Omental fat pad (tissue), 4 donors: ENCODE results near the gene MACROD2. TPM values are rescaled to one million over a fixed set of nuclear protein-coding genes. Genes with fewer than 3 reads are reported as not detected.

ENCODE experiments used
- ATAC-seq: fragments of 150-250 bp; one replicate; pipeline ENCODE4 v1.9.1; 2016; ENCODE audit warnings: mild to moderate bottlenecking, moderate library complexity; ENCODE audit not compliant: low FRiP score
- DNase-seq: peaks from one replicate; pipeline ENCODE4 v3.0.0-alpha.2; 2019; ENCODE audit warnings: low spot score
- total RNA-seq, 4 donors: library from RNA; depleted of rRNA; stranded (reverse); fragments of >200 nt; gene quantifications; one replicate each; pipeline ENCODE4 v1.1.0, GENCODE V29; 2016
- TF ChIP-seq, protein P1 (sequence below), 3 donors: fragments of 450-650 bp; IDR thresholded peaks; one replicate each; pipeline ENCODE4 v1.5.1; 2016 to 2017; ENCODE audit warnings: antibody characterized with exemption in 3 of 3, mild to moderate bottlenecking in 3 of 3, moderate library complexity in 2 of 3

Gene MACROD2
- total RNA-seq, 4 donors from 2014 or later, result 6.8 to 54.1 (median 7.4) TPM

DNA sequence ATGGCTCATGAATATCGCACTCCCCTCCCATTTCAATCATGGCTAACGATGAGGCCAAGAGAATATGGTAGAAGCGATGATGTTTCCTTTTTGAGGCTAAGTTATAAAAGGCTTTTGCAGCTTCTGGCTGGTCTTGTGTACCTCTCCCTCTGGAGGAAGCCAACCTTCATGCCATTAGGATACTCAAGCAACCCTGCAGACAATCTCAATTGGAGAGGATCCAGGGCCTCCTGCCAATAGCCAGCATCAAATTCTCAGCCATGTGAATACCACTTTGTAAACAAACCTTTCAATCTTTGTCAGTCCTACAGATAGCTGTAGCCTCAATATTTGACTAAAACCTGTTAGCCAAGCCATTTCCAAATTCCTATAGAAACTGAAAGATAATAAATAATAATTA lies 1839.5 kb downstream of the MACROD2 start:
- ATAC-seq (no peak), DNase-seq (no peak)
- TF ChIP-seq, protein P1, sequence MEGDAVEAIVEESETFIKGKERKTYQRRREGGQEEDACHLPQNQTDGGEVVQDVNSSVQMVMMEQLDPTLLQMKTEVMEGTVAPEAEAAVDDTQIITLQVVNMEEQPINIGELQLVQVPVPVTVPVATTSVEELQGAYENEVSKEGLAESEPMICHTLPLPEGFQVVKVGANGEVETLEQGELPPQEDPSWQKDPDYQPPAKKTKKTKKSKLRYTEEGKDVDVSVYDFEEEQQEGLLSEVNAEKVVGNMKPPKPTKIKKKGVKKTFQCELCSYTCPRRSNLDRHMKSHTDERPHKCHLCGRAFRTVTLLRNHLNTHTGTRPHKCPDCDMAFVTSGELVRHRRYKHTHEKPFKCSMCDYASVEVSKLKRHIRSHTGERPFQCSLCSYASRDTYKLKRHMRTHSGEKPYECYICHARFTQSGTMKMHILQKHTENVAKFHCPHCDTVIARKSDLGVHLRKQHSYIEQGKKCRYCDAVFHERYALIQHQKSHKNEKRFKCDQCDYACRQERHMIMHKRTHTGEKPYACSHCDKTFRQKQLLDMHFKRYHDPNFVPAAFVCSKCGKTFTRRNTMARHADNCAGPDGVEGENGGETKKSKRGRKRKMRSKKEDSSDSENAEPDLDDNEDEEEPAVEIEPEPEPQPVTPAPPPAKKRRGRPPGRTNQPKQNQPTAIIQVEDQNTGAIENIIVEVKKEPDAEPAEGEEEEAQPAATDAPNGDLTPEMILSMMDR (IDR thresholded peaks at IDR 0.05), result no peak

DNA sequence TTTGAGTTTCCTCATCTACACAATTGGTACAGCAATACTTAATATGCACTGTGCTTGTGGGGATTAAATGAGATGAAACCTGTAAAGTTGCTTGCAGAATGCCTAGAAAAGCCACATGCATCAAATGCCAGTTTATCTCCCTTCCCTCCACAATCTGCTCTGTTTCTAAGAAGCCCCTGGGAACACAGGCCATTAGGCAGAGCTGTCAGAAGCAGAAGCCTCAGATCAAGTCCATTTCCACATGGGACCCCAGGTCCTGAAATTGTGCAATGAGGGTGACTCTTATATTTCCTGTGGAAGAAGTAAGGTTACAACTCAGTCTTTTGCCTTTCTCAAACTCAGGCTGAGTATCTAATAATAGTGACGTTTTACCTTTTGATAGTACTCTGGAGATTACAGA lies 1840.5 kb downstream of the MACROD2 start:
- no peak for DNase-seq
- TF ChIP-seq, protein P1 (IDR thresholded peaks at IDR 0.05), result no peak
- no peak for ATAC-seq

GRCh38 chr20:15836634-15837033 lies 1841.3 kb downstream of the MACROD2 start:
- TF ChIP-seq, protein P1 (IDR thresholded peaks at IDR 0.05), result no peak
- DNase-seq, result no peak
- ATAC-seq, result no peak

- DNase-seq (no peak), ATAC-seq (no peak)
- TF ChIP-seq, protein P1 (IDR thresholded peaks at IDR 0.05), result no peak
Observed at GRCh38 chr20:15837563-15837962, 1842.2 kb downstream of the MACROD2 start.

- ATAC-seq (no peak), DNase-seq (no peak)
- TF ChIP-seq, protein P1 (IDR thresholded peaks at IDR 0.05), result no peak
Observed at GRCh38 chr20:15838466-15838865, 1843.2 kb downstream of the MACROD2 start.

- ATAC-seq (no peak), DNase-seq (no peak)
- TF ChIP-seq, protein P1 (IDR thresholded peaks at IDR 0.05), result no peak
Observed at GRCh38 chr20:15840636-15841301, 1845.5 kb downstream of the MACROD2 start.

DNA sequence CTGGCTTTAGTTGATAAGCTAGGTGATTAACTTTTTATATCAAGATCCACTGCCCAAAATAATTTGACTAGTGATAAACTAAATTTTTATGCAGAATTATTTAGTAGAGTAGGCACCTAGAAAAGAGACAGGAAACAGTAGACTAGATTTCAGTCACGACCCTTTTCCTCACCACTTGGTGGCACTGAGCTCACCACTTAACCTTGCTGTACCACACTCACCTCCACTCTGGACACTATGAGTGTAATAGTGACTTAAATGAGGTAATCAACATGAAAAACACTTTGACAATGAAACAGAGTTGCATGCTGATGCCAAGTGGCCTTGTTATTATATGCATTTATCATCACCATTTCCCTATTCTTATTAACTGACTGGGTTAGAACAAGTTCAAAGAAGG lies 1847.6 kb downstream of the MACROD2 start:
- DNase-seq (no peak), ATAC-seq (no peak)
- TF ChIP-seq, protein P1 (IDR thresholded peaks at IDR 0.05), result no peak
